ENCODE data around the gene ZNF273.

The ZNF273 gene

DNA sequence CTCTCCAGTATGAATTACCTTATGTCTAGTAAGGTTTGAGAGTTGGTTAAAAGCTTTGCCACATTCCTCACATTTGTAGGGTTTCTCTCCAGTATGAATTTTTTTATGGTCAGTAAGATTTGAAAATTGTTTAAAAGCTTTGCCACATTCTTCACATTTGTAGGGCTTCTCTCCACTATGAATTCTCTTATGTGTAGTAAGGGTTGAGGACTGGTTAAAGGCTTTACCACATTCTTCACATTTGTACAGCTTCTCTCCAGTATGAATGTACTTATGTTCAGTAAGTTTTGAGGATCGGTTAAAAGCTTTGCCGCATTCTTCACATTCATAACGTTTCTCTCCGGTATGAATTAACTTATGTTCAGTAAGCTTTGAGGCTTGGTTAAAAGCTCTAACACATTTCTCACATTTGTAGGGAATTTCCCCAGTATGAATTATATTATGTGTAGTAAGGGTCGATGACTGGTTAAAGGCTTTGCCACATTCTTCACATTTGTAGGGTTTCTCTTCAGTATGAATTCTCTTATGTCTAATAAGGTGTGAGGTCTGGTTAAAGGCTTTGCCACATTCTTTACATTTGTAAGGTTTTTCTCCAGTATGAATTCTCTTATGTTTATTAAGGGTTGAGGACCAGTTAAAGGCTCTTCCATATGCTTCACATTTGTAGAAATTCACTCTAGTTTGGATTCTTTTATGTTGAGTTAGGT lies 75.6 kb downstream of the ZNF273 start:
- TF ChIP-seq ZNF8 (CRISPR knock-in tag; IDR thresholded peaks at IDR 0.05) (no peak), CSRNP3 (CRISPR knock-in tag; IDR thresholded peaks at IDR 0.05) (no peak), ESRRG (CRISPR knock-in tag; IDR thresholded peaks at IDR 0.05) (no peak), SNAI2 (CRISPR knock-in tag; IDR thresholded peaks at IDR 0.05) (no peak), TOX (CRISPR knock-in tag; IDR thresholded peaks at IDR 0.05; ENCODE audit: borderline replicate concordance) (no peak), ARNTL (CRISPR knock-in tag; IDR thresholded peaks at IDR 0.05; ENCODE audit: borderline replicate concordance, low read depth) (no peak), ZNF565 (CRISPR knock-in tag; conservative IDR thresholded peaks at IDR 0.05; ENCODE audit: low read depth) (no peak), ZNF70 (CRISPR knock-in tag; IDR thresholded peaks at IDR 0.05) (no peak), CSDC2 (CRISPR knock-in tag; IDR thresholded peaks at IDR 0.05) (no peak), ZFP3 (CRISPR knock-in tag; IDR thresholded peaks at IDR 0.05) (no peak), BACH2 (CRISPR knock-in tag; IDR thresholded peaks at IDR 0.05; ENCODE audit: borderline replicate concordance) (no peak), OSR1 (CRISPR knock-in tag; IDR thresholded peaks at IDR 0.05) (no peak), ZFP30 (CRISPR knock-in tag; IDR thresholded peaks at IDR 0.05) (no peak), TCF4 (CRISPR knock-in tag; IDR thresholded peaks at IDR 0.05; ENCODE audit: borderline replicate concordance) (no peak), PPARA (CRISPR knock-in tag; IDR thresholded peaks at IDR 0.05; ENCODE audit: borderline replicate concordance) (no peak)
- no peak for ATAC-seq

Data from SK-N-SH treated with all-trans-retinoic acid at 6 μM for 48 hours (cell line).